Liver (tissue), 3 donors: ENCODE data around the gene DDR1.

Experiments used
- CTCF ChIP-seq: fragments of 150-350 bp; IDR thresholded peaks from 2 replicates; pipeline ENCODE4 v1.5.1; 2017; ENCODE audit warnings: improper control_type of control experiment, low read depth, low read length; ENCODE audit not compliant: missing input control
- FOXA1 ChIP-seq: IDR thresholded peaks from 2 replicates; pipeline ENCODE4 v1.6.1; 2016; ENCODE audit warnings: antibody characterized with exemption
- FOXA2 ChIP-seq: IDR thresholded peaks from 2 replicates; pipeline ENCODE4 v1.6.1; 2016; ENCODE audit warnings: antibody characterized with exemption
- HNF4A ChIP-seq, 2 donors: conservative IDR thresholded peaks; 2 replicates each; pipeline ENCODE4 v1.6.1; 2016; ENCODE audit warnings: antibody characterized with exemption in 2 of 2, mild to moderate bottlenecking in 2 of 2
- MAX ChIP-seq: IDR thresholded peaks from 2 replicates; pipeline ENCODE4 v1.6.1; 2016; ENCODE audit warnings: antibody characterized with exemption
- NR2F2 ChIP-seq: IDR thresholded peaks from 2 replicates; pipeline ENCODE4 v1.6.1; 2016; ENCODE audit warnings: antibody characterized with exemption
- RAD21 ChIP-seq, 2 donors: IDR thresholded peaks; 2 replicates each; pipeline ENCODE4 v1.6.1; 2016; ENCODE audit warnings: antibody characterized with exemption in 2 of 2, mild to moderate bottlenecking in 2 of 2
- SP1 ChIP-seq: IDR thresholded peaks from 2 replicates; pipeline ENCODE4 v1.6.1; 2018; ENCODE audit warnings: antibody characterized with exemption, mild to moderate bottlenecking
- YY1 ChIP-seq: IDR thresholded peaks from 2 replicates; pipeline ENCODE4 v1.6.1; 2016; ENCODE audit warnings: antibody characterized with exemption, mild to moderate bottlenecking
- TF ChIP-seq, protein P1 (sequence below): IDR thresholded peaks from 2 replicates; pipeline ENCODE4 v1.6.1; 2016; ENCODE audit warnings: antibody characterized with exemption, mild to moderate bottlenecking
- TF ChIP-seq, protein P2 (sequence below): IDR thresholded peaks from 2 replicates; pipeline ENCODE4 v1.6.1; 2016; ENCODE audit warnings: antibody characterized with exemption
- donor health status: healthy.
- donor health status: healthy.

DNA sequence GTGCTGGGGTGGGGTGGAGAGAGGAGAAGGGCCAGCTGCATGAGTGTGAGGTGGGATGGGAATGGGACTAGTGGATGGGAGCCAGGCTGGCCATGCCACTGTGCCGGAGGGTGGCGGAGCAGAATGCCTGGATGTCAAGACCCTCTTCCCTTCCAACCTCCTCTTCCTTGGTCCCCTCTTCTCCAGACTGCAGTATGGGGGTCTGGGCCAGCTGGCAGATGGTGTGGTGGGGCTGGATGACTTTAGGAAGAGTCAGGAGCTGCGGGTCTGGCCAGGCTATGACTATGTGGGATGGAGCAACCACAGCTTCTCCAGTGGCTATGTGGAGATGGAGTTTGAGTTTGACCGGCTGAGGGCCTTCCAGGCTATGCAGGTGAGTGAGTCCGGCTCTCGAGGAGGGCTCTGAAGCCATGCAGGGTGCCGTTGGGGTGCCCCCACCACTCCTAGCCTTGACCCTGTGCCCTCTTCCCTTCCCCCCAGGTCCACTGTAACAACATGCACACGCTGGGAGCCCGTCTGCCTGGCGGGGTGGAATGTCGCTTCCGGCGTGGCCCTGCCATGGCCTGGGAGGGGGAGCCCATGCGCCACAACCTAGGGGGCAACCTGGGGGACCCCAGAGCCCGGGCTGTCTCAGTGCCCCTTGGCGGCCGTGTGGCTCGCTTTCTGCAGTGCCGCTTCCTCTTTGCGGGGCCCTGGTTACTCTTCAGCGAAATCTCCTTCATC lies 7.7 kb downstream of the DDR1 start:
- TF ChIP-seq CTCF (no peak), MAX (no peak), SP1 (no peak), HNF4A (conservative IDR thresholded peaks at IDR 0.05) (no peak), FOXA2 (no peak), YY1 (no peak), FOXA1 (no peak), RAD21 (IDR thresholded peaks at IDR 0.05) (no peak), NR2F2 (no peak)
- TF ChIP-seq, protein P1, sequence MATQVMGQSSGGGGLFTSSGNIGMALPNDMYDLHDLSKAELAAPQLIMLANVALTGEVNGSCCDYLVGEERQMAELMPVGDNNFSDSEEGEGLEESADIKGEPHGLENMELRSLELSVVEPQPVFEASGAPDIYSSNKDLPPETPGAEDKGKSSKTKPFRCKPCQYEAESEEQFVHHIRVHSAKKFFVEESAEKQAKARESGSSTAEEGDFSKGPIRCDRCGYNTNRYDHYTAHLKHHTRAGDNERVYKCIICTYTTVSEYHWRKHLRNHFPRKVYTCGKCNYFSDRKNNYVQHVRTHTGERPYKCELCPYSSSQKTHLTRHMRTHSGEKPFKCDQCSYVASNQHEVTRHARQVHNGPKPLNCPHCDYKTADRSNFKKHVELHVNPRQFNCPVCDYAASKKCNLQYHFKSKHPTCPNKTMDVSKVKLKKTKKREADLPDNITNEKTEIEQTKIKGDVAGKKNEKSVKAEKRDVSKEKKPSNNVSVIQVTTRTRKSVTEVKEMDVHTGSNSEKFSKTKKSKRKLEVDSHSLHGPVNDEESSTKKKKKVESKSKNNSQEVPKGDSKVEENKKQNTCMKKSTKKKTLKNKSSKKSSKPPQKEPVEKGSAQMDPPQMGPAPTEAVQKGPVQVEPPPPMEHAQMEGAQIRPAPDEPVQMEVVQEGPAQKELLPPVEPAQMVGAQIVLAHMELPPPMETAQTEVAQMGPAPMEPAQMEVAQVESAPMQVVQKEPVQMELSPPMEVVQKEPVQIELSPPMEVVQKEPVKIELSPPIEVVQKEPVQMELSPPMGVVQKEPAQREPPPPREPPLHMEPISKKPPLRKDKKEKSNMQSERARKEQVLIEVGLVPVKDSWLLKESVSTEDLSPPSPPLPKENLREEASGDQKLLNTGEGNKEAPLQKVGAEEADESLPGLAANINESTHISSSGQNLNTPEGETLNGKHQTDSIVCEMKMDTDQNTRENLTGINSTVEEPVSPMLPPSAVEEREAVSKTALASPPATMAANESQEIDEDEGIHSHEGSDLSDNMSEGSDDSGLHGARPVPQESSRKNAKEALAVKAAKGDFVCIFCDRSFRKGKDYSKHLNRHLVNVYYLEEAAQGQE = no peak
- TF ChIP-seq, protein P2, sequence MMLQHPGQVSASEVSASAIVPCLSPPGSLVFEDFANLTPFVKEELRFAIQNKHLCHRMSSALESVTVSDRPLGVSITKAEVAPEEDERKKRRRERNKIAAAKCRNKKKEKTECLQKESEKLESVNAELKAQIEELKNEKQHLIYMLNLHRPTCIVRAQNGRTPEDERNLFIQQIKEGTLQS = no peak
